ENCODE data around the gene PRTFDC1.
"Not testable (repeated sequence)": the region's sequence is repeated elsewhere in the genome, so short reads cannot be mapped to it uniquely, and the experiment has no call there.

Gene PRTFDC1

DNA sequence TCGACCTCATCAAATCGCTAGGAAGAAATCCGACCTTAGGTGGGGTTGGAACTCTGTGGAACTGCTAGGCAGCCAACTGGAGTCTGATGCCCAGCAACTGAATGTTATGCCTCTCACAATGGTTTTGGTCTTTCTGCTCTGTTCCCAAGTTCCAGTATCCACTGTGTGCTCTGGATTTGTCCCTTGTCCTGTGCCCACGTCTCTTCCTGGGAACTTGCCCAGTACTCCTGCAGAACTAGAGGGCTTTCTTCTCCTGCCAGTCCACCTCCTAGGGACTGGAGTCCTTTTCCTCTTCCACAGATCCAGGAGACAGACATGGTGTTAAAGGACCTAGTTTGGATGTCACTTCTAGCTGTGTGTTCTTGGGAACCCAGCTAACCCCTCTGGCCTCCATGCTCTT is 26.6 kb downstream of the PRTFDC1 start:
- Histone ChIP-seq H3K36me3 (ENCODE audit: control insufficient read depth, insufficient read depth, low read length) (no peaks in the 10 kb centered on the region), H3K4me1 (ENCODE audit: control insufficient read depth, insufficient read depth, low read length) (peaks cover 2% of the 10 kb centered on the region), H3K4me3 (ENCODE audit: low read depth, low read length) (no peak overlapping the region), H3K9ac (ENCODE audit: low read depth, low read length) (no peak overlapping the region), H3K27me3 (ENCODE audit: control insufficient read depth, insufficient read depth, low read length) (no peaks in the 10 kb centered on the region), H3K9me3 (ENCODE audit: control insufficient read depth, insufficient read depth, low read length) (no peaks in the 10 kb centered on the region)

DNA sequence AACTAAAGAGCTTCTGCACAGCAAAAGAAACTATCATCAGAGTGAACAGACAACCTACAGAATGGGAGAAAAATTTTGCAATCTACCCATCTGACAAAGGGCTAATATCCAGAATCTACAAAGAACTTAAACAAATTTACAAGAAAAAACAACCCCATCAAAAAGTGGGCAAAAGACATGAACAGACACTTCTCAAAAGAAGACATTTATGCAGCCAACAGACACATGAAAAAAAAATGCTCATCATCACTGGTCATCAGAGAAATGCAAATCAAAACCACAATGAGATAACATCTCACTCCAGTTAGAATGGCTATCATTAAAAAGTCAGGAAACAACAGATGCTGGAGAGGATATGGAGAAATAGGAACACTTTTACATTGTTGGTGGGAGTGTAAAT is 27.9 kb downstream of the PRTFDC1 start:
- not testable (repeated sequence) for H3K4me1 ChIP-seq (ENCODE audit: control insufficient read depth, insufficient read depth, low read length); H3K9me3 ChIP-seq (ENCODE audit: control insufficient read depth, insufficient read depth, low read length); H3K4me3 ChIP-seq (ENCODE audit: low read depth, low read length); H3K9ac ChIP-seq (ENCODE audit: low read depth, low read length); H3K36me3 ChIP-seq (ENCODE audit: control insufficient read depth, insufficient read depth, low read length); H3K27me3 ChIP-seq (ENCODE audit: control insufficient read depth, insufficient read depth, low read length)

DNA sequence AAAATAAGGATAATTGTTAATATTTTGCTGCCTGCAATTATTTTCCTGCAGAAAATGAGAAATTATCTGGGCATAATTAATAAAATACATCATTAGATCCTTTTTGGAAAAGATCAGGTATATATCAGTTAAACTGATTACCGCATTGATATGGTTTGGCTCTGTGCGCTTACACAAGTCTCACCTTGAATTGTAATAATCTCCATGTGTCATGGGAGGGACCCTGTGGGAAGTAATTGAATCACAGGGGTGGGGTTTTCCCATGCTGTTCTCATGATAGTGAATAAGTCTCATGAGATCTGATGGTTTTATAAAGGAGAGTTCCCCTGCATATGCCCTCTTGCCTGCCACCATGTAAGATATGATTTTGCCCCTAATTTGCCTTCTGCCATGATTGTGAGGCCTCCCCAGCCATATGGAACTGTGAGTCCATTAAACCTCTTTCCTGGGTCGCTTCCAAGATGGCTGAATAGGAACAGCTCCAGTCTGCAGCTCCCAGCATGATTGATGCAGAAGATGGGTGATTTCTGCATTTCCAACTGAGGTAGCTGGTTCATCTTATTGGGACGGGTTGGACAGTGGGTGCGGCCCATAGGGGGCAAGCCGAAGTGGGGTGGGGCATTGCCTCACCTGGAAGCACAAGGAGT is 30.1 kb downstream of the PRTFDC1 start:
- H3K27me3 ChIP-seq (ENCODE audit: control insufficient read depth, insufficient read depth, low read length); H3K4me1 ChIP-seq (ENCODE audit: control insufficient read depth, insufficient read depth, low read length); H3K9me3 ChIP-seq (ENCODE audit: control insufficient read depth, insufficient read depth, low read length); H3K4me3 ChIP-seq (ENCODE audit: low read depth, low read length); H3K36me3 ChIP-seq (ENCODE audit: control insufficient read depth, insufficient read depth, low read length); H3K9ac ChIP-seq (ENCODE audit: low read depth, low read length): not testable (repeated sequence)

DNA sequence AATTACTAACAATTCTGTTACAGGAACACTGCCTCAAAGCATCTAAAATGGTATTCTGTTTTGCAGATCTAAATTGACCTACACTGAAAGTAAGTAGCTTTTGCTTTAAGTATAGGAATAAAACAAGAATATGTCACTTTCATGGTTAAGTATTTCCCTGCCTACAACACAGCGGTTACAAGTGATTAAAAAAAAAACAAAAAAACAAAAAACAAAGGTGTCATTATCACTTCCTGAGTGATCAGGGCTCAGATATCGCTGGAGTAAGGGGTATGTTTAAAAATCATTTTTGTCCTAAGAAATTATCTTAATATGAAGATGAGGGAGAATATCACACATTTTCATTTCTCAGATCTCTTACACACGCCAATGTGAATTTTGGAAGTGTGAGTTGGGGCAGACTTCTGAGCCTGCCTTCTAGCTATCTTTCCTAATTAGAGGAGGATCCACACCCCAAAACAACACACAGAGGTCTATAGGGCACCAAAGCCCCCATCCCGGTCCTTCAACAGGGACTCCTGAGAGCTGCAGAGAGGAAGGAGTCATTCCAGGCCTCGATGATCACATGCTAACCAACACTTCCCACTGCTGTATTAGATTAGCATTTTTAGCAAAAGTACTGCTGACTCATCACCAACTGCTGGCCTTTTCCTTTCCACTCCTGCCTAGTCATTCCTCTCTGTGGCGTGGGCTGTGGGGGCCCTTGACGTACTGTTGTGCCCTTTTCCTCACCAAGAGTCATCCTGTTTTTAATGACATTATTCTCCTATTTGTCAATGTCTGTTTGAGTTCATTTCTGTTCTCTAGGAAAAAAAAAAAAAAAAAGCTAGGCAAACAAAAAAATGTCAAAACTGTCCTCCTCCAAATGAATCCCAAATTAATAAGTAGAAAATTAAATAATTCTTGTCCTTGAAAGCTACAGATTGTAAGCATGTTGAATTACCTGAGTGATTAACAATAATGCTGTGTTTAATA is 31.2 kb downstream of the PRTFDC1 start:
- H3K9ac ChIP-seq (ENCODE audit: low read depth, low read length): no peak overlapping the region

DNA sequence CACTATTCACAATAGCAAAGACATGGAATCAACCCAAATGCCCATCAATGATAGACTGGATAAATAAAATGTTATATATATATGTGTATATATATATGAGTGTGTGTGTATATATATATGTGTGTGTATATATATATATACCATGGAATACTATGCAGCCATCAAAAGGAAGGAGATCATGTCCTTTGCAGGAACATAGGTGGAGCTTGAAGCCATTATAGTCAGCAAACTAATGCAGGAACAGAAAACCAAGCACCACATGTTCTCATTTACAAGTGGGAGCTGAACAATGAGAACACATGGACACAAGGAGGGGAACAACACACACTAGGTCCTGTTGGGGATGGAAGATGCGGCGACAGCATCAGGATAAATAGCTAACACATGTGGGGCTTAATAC is 32.2 kb downstream of the PRTFDC1 start:
- not testable (repeated sequence) for H3K36me3 ChIP-seq (ENCODE audit: control insufficient read depth, insufficient read depth, low read length); H3K4me1 ChIP-seq (ENCODE audit: control insufficient read depth, insufficient read depth, low read length); H3K4me3 ChIP-seq (ENCODE audit: low read depth, low read length); H3K27me3 ChIP-seq (ENCODE audit: control insufficient read depth, insufficient read depth, low read length); H3K9ac ChIP-seq (ENCODE audit: low read depth, low read length); H3K9me3 ChIP-seq (ENCODE audit: control insufficient read depth, insufficient read depth, low read length)

More for the DNA sequence above, 31.2 kb downstream of the PRTFDC1 start:
- no peaks in the 10 kb centered on the region for H3K36me3 ChIP-seq (ENCODE audit: control insufficient read depth, insufficient read depth, low read length)
- no peak overlapping the region for H3K4me3 ChIP-seq (ENCODE audit: low read depth, low read length)
- no peaks in the 10 kb centered on the region for H3K27me3 ChIP-seq (ENCODE audit: control insufficient read depth, insufficient read depth, low read length)
- peaks cover 2% of the 10 kb centered on the region for H3K4me1 ChIP-seq (ENCODE audit: control insufficient read depth, insufficient read depth, low read length)
- H3K9me3 ChIP-seq (ENCODE audit: control insufficient read depth, insufficient read depth, low read length): no peaks in the 10 kb centered on the region

DNA sequence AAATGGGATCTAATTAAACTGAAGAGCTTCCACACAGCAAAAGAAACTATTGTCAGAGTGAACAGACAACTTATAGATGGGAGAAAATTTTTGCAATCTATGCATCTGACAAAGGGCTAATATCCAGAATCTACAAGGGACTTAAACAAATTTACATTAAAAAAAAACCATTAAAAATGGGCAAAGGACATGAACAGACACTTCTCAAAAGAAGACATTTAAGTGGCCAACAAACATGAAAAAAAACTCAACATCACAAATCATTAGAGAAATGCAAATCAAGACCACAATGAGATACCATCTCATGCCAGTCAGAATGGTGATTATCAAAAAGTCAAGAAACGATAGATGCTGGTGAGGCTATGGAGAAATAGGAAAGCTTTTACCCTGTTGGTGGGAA is 32.8 kb downstream of the PRTFDC1 start:
- H3K4me3 ChIP-seq (ENCODE audit: low read depth, low read length); H3K9me3 ChIP-seq (ENCODE audit: control insufficient read depth, insufficient read depth, low read length); H3K4me1 ChIP-seq (ENCODE audit: control insufficient read depth, insufficient read depth, low read length); H3K36me3 ChIP-seq (ENCODE audit: control insufficient read depth, insufficient read depth, low read length); H3K9ac ChIP-seq (ENCODE audit: low read depth, low read length); H3K27me3 ChIP-seq (ENCODE audit: control insufficient read depth, insufficient read depth, low read length): not testable (repeated sequence)

DNA sequence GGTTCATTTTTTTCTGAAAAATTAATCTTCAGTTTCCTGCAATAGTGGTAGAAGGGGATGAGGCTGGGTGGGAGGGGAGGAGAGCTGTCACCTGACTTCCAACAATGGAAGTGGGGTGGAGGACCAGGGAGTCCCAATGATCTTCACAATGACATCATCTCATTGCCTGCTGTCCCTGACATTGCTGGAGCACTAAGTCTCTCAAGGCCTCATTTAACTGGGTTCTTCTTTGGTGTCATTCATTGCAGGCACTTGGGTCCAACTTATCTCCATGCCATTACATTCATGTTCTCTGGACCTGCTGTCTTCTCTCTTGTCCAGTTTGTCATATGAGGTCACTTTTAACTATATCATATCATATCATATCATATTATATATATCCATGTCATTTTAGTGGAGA is 34.4 kb downstream of the PRTFDC1 start:
- Histone ChIP-seq H3K27me3 (ENCODE audit: control insufficient read depth, insufficient read depth, low read length) (no peaks in the 10 kb centered on the region), H3K9me3 (ENCODE audit: control insufficient read depth, insufficient read depth, low read length) (no peaks in the 10 kb centered on the region), H3K9ac (ENCODE audit: low read depth, low read length) (no peak overlapping the region), H3K36me3 (ENCODE audit: control insufficient read depth, insufficient read depth, low read length) (no peaks in the 10 kb centered on the region), H3K4me3 (ENCODE audit: low read depth, low read length) (no peak overlapping the region), H3K4me1 (ENCODE audit: control insufficient read depth, insufficient read depth, low read length) (peaks cover 2% of the 10 kb centered on the region)

DNA sequence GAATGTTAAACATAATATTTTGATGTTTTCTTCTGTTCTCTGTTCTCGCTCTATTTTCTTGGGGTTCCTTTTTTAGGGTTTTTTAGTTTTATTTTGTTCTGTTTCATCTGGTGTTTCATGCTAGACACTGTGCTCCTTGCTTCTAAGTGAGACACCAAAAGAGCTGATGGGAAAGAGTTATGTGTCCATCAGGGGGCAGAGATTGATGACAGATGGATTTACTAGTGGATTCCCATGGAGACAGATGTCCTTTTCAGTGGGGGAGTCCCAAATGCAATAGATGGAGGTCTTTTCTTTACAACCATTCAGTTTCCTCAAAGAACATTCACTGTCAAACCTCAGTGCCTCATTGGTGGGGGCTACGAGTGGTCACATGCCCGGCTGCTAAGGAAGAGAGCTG is 34.9 kb downstream of the PRTFDC1 start:
- peaks cover 2% of the 10 kb centered on the region for H3K4me1 ChIP-seq (ENCODE audit: control insufficient read depth, insufficient read depth, low read length)
- H3K27me3 ChIP-seq (ENCODE audit: control insufficient read depth, insufficient read depth, low read length): no peaks in the 10 kb centered on the region
- H3K4me3 ChIP-seq (ENCODE audit: low read depth, low read length): no peak overlapping the region
- H3K9ac ChIP-seq (ENCODE audit: low read depth, low read length): no peak overlapping the region
- H3K36me3 ChIP-seq (ENCODE audit: control insufficient read depth, insufficient read depth, low read length): no peaks in the 10 kb centered on the region
- no peaks in the 10 kb centered on the region for H3K9me3 ChIP-seq (ENCODE audit: control insufficient read depth, insufficient read depth, low read length)

DNA sequence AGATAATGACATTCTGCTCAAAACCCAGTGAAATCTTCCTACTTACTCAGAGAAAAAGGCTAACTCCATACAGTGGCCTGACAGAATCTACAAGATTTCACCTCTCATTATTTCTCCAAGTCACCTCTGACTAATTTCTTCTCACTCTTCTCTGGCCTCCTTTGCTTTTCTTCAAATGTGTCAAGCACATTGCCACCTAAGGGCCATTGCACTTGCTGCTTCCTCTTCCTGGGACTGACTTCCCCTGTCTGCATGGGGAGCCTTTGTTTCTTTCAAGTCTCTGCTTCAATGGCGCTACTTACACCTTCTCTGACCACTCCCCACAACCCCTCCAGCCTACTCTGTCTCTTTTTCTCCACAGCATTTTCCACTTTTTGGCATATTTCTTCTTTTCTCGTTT is 36.0 kb downstream of the PRTFDC1 start:
- H3K27me3 ChIP-seq (ENCODE audit: control insufficient read depth, insufficient read depth, low read length): no peaks in the 10 kb centered on the region
- no peak overlapping the region for H3K9ac ChIP-seq (ENCODE audit: low read depth, low read length)
- no peak overlapping the region for H3K4me3 ChIP-seq (ENCODE audit: low read depth, low read length)
- H3K9me3 ChIP-seq (ENCODE audit: control insufficient read depth, insufficient read depth, low read length): no peaks in the 10 kb centered on the region
- peaks cover 2% of the 10 kb centered on the region for H3K4me1 ChIP-seq (ENCODE audit: control insufficient read depth, insufficient read depth, low read length)
- no peaks in the 10 kb centered on the region for H3K36me3 ChIP-seq (ENCODE audit: control insufficient read depth, insufficient read depth, low read length)

DNA sequence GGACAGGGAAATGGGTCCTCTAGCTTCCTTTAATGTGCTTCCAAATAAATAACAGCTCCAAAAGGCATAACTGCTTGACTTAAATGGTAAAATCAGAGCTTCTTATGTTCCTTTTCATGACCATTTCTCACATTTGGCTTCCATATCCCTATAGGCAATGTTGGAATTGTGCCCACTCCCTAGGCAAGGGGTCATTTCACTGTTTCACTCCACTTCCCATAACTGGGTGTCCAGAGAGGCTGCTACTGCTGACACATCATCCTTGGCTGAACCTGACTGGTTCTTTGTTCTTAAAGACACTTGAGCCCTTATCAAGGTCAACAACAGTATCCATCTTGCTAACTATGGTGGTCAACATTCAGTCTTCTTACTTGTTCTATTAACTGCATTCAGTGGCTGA is 37.1 kb downstream of the PRTFDC1 start:
- Histone ChIP-seq H3K9me3 (ENCODE audit: control insufficient read depth, insufficient read depth, low read length) (no peaks in the 10 kb centered on the region), H3K9ac (ENCODE audit: low read depth, low read length) (no peak overlapping the region), H3K27me3 (ENCODE audit: control insufficient read depth, insufficient read depth, low read length) (no peaks in the 10 kb centered on the region), H3K4me1 (ENCODE audit: control insufficient read depth, insufficient read depth, low read length) (no peaks in the 10 kb centered on the region), H3K36me3 (ENCODE audit: control insufficient read depth, insufficient read depth, low read length) (no peaks in the 10 kb centered on the region), H3K4me3 (ENCODE audit: low read depth, low read length) (no peak overlapping the region)

DNA sequence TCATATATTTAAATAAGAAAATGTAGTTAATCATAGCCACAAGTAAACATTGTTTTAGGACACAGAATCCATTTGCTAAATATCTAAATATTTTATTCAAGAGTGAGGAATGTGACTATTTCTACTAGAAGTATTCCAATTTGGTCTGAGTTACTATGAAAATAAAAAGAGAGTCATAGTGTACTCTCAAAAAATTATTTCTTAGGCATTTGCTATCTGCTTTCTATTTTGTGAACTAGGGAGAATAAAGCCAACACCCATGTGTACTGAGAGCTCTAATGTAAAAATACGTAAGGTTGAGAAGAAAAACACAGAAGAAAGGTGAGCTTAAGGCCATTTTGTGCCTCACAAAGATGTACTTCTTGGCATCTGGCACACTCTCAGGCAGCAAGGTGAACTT is 38.3 kb downstream of the PRTFDC1 start:
- no peak overlapping the region for H3K9ac ChIP-seq (ENCODE audit: low read depth, low read length)
- H3K36me3 ChIP-seq (ENCODE audit: control insufficient read depth, insufficient read depth, low read length): no peaks in the 10 kb centered on the region
- H3K4me1 ChIP-seq (ENCODE audit: control insufficient read depth, insufficient read depth, low read length): no peaks in the 10 kb centered on the region
- no peaks in the 10 kb centered on the region for H3K27me3 ChIP-seq (ENCODE audit: control insufficient read depth, insufficient read depth, low read length)
- H3K9me3 ChIP-seq (ENCODE audit: control insufficient read depth, insufficient read depth, low read length): no peaks in the 10 kb centered on the region
- H3K4me3 ChIP-seq (ENCODE audit: low read depth, low read length): no peak overlapping the region

DNA sequence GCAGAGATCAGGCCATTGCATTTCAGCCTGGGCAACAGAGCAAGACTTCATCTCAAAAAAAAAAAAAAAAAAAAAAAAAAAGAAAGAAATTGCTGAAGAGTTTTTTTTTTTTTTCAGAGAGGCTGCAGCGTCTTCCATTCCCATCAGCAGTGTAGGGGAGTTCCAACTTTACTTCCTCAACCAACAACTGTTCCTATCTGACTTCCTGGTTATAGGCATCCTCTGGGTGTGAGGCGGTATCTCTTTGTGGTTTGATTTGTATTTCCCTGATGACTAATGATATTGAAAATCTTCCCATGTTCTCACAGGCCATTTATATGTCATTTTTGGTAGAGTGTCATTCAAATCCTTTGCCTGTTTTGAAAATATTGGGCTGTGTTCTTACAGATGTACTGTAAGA is 40.2 kb downstream of the PRTFDC1 start:
- Histone ChIP-seq H3K27me3 (ENCODE audit: control insufficient read depth, insufficient read depth, low read length) (no peaks in the 10 kb centered on the region), H3K9me3 (ENCODE audit: control insufficient read depth, insufficient read depth, low read length) (no peaks in the 10 kb centered on the region), H3K36me3 (ENCODE audit: control insufficient read depth, insufficient read depth, low read length) (no peaks in the 10 kb centered on the region), H3K4me1 (ENCODE audit: control insufficient read depth, insufficient read depth, low read length) (no peaks in the 10 kb centered on the region), H3K4me3 (ENCODE audit: low read depth, low read length) (no peak overlapping the region), H3K9ac (ENCODE audit: low read depth, low read length) (no peak overlapping the region)

Measured in iPS-15b (cell line).